ENCODE results near the gene CXorf49.
"Not testable (repeated sequence)": the region's sequence is repeated elsewhere in the genome, so short reads cannot be mapped to it uniquely, and the experiment has no call there.

- TF ChIP-seq POLR2A, POLR2AphosphoS5 (IDR thresholded peaks at IDR 0.05): not testable (repeated sequence)
- TF ChIP-seq, protein P1, sequence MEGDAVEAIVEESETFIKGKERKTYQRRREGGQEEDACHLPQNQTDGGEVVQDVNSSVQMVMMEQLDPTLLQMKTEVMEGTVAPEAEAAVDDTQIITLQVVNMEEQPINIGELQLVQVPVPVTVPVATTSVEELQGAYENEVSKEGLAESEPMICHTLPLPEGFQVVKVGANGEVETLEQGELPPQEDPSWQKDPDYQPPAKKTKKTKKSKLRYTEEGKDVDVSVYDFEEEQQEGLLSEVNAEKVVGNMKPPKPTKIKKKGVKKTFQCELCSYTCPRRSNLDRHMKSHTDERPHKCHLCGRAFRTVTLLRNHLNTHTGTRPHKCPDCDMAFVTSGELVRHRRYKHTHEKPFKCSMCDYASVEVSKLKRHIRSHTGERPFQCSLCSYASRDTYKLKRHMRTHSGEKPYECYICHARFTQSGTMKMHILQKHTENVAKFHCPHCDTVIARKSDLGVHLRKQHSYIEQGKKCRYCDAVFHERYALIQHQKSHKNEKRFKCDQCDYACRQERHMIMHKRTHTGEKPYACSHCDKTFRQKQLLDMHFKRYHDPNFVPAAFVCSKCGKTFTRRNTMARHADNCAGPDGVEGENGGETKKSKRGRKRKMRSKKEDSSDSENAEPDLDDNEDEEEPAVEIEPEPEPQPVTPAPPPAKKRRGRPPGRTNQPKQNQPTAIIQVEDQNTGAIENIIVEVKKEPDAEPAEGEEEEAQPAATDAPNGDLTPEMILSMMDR (IDR thresholded peaks at IDR 0.05) = not testable (repeated sequence)
Measured at GRCh38 chrX:71765613-71766012, 47.5 kb upstream of the CXorf49 start.

All from breast epithelium (tissue), 3 donors.